Fibroblast of mammary gland (primary cell): Measurements from ENCODE around the gene DLG1.

ENCODE experiments used
- DNase-seq: peaks from one replicate; pipeline ENCODE4 v3.0.0-alpha.2; 2010; ENCODE audit warnings: low read depth
- H3K4me3 ChIP-seq: 2 replicates; pipeline ENCODE4 v1.5.1; 2011; ENCODE audit warnings: low read depth, mild to moderate bottlenecking, low read length, moderate library complexity; ENCODE audit not compliant: control insufficient read depth
- TF ChIP-seq, protein P1 (sequence below): conservative IDR thresholded peaks from 2 replicates; pipeline ENCODE4 v1.5.1; 2011; ENCODE audit warnings: low read depth, low read length, inconsistent platforms; ENCODE audit not compliant: control insufficient read depth, insufficient read depth

DLG1 gene

GRCh38 chr3:197014942-197015575 lies 283.4 kb downstream of the DLG1 start:
- no peak for DNase-seq
- TF ChIP-seq, protein P1, sequence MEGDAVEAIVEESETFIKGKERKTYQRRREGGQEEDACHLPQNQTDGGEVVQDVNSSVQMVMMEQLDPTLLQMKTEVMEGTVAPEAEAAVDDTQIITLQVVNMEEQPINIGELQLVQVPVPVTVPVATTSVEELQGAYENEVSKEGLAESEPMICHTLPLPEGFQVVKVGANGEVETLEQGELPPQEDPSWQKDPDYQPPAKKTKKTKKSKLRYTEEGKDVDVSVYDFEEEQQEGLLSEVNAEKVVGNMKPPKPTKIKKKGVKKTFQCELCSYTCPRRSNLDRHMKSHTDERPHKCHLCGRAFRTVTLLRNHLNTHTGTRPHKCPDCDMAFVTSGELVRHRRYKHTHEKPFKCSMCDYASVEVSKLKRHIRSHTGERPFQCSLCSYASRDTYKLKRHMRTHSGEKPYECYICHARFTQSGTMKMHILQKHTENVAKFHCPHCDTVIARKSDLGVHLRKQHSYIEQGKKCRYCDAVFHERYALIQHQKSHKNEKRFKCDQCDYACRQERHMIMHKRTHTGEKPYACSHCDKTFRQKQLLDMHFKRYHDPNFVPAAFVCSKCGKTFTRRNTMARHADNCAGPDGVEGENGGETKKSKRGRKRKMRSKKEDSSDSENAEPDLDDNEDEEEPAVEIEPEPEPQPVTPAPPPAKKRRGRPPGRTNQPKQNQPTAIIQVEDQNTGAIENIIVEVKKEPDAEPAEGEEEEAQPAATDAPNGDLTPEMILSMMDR = no peak
- no peak overlapping the region for H3K4me3 ChIP-seq

GRCh38 chr3:197014024-197014423 lies 284.4 kb downstream of the DLG1 start:
- DNase-seq = no peak
- TF ChIP-seq, protein P1 = no peak
- no peak overlapping the region for H3K4me3 ChIP-seq

- TF ChIP-seq, protein P1 = no peak
- H3K4me3 ChIP-seq = no peak overlapping the region
- no peak for DNase-seq
These were observed 285.9 kb downstream of the DLG1 start for GRCh38 chr3:197012540-197012883.

DNA sequence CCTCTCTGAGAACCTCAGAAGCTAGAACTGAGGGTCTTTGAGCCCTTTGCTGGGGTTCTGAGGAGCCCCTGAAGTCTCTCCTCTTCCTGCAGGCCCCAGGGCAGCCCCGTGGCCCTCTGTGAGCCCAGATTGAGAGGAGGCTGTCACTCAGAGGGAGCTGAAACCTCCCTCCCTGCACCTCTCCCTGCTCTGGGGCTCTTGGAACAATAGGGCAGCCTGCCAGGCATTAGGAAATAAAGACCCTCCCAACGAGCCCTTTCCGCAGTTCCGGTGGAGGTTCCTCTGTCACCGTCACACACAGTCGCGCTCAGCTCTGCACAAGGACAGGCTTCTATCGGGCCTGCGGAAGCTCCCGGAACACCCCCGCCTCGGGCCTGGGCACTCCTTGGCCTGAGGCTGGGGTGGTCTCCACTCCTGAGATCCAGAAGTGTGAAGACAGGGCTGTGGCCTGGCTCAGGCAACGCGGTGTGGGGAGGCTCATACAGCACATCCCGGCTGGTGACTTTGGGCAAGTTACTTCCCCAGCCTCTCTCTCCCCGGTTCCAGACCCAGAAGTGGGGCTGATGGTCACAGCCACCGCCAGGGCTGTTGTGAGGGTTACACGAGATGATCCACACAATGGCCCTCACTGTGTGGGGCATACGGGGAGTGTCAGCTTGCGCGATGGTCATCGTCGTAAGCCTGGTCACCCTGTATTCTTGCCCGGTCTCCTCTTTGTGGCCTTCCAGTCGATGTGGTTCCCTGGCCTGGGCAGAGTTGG lies 286.5 kb downstream of the DLG1 start:
- TF ChIP-seq, protein P1 = no peak
- DNase-seq = no peak
- H3K4me3 ChIP-seq = no peak overlapping the region

GRCh38 chr3:197010556-197011351 lies 287.7 kb downstream of the DLG1 start:
- no peak for DNase-seq
- H3K4me3 ChIP-seq = no peak overlapping the region
- TF ChIP-seq, protein P1 = no peak

DNA sequence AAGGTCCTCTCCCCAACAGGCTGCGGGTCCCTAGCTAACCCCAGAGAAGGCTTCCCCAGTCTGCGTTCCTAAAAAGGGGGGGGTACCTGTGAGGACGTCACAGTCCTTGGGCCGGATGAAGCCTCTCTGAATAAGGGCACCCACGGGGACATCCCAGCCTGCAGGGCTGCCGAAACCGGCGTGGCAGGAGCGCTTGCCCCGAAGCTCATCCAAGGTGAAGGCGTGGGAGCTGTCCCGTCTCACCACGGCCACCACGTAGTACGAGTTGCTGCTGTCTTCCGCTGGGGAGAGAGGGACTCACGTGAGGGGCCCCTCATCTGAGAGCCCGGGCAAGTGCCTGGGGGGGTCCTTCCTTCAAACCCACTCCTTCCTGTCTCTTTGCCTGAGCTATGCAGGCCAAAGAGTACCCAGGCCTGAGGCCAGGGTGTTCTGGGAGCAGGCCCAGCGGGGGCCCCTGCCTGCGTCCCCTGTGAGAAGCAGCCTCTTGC lies 288.8 kb downstream of the DLG1 start:
- H3K4me3 ChIP-seq = no peak overlapping the region
- TF ChIP-seq, protein P1 = no peak
- DNase-seq = no peak
